ENCODE results near the gene SLC12A4.

The SLC12A4 gene

GRCh38 chr16:67963292-67963661 is 5.2 kb downstream of the SLC12A4 start:
- no peak for DNase-seq (ENCODE audit: low read depth)

GRCh38 chr16:67962135-67962534 is 6.3 kb downstream of the SLC12A4 start:
- DNase-seq (ENCODE audit: low read depth): no peak

GRCh38 chr16:67961551-67961957 is 6.9 kb downstream of the SLC12A4 start:
- no peak for DNase-seq (ENCODE audit: low read depth)

- DNase-seq (ENCODE audit: low read depth): no peak
These were observed 8.7 kb downstream of the SLC12A4 start for GRCh38 chr16:67959536-67960329.

- DNase-seq (ENCODE audit: low read depth): no peak
These were observed 10.8 kb downstream of the SLC12A4 start for GRCh38 chr16:67957622-67958021.

- DNase-seq (ENCODE audit: low read depth): no peak
These were observed 13.8 kb downstream of the SLC12A4 start for GRCh38 chr16:67954421-67955196.

- no peak for DNase-seq (ENCODE audit: low read depth)
These were observed 14.6 kb downstream of the SLC12A4 start for GRCh38 chr16:67953641-67954375.

GRCh38 chr16:67951485-67951884 is 17.0 kb downstream of the SLC12A4 start:
- no peak for DNase-seq (ENCODE audit: low read depth)

- no peak for DNase-seq (ENCODE audit: low read depth)
These were observed 18.0 kb downstream of the SLC12A4 start for GRCh38 chr16:67950335-67950843.

- DNase-seq (ENCODE audit: low read depth): no peak
These were observed 18.8 kb downstream of the SLC12A4 start for GRCh38 chr16:67949645-67950044.

- no peak for DNase-seq (ENCODE audit: low read depth)
These were observed 20.4 kb downstream of the SLC12A4 start for GRCh38 chr16:67948015-67948414.

- no peak for DNase-seq (ENCODE audit: low read depth)
These were observed 21.4 kb downstream of the SLC12A4 start for GRCh38 chr16:67946966-67947558.

- DNase-seq (ENCODE audit: low read depth): no peak
These were observed 22.3 kb downstream of the SLC12A4 start for GRCh38 chr16:67946128-67946569.

GRCh38 chr16:67945392-67945933 is 23.0 kb downstream of the SLC12A4 start:
- DNase-seq (ENCODE audit: low read depth): no peak

- no peak for DNase-seq (ENCODE audit: low read depth)
These were observed 23.6 kb downstream of the SLC12A4 start for GRCh38 chr16:67944690-67945391.

GRCh38 chr16:67943619-67944504 is 24.6 kb downstream of the SLC12A4 start, which contains the start of gene LCAT:
Gene LCAT, minus strand, starts transcription at chr16:67944120. Its CDS starts 19 bp downstream, at chr16:67944101.
- no peak for DNase-seq (ENCODE audit: low read depth)

- no peak for DNase-seq (ENCODE audit: low read depth)
These were observed 25.2 kb downstream of the SLC12A4 start for GRCh38 chr16:67943256-67943618.

GRCh38 chr16:67942510-67943255 is 25.8 kb downstream of the SLC12A4 start:
- DNase-seq (ENCODE audit: low read depth): no peak

GRCh38 chr16:67942200-67942509 is 26.3 kb downstream of the SLC12A4 start:
- DNase-seq (ENCODE audit: low read depth): no peak

Data from stimulated activated CD8-positive, alpha-beta memory T cell treated with anti-CD3 and anti-CD28 coated beads, Interleukin-15, amount 100 ng/mL, for 1 hour (primary cell).